GM21619 (cell line): ENCODE measurements around the gene TOM1.
"Not testable (repeated sequence)": the region's sequence is repeated elsewhere in the genome, so short reads cannot be mapped to it uniquely, and the experiment has no call there.

Experiments
- ATAC-seq: cut with Tn5 transposase; IDR thresholded peaks from one replicate; pipeline ENCODE4 v1.9.1; 2021; ENCODE audit not compliant: unreplicated experiment

The TOM1 gene

GRCh38 chr22:35393116-35394010 is 93.7 kb downstream of the TOM1 start:
- ATAC-seq = no peak

GRCh38 chr22:35394011-35394312 is 94.3 kb downstream of the TOM1 start:
- no peak for ATAC-seq

- no peak for ATAC-seq
Observed at GRCh38 chr22:35394810-35395563, 95.3 kb downstream of the TOM1 start.

GRCh38 chr22:35396622-35397021 is 96.9 kb downstream of the TOM1 start:
- ATAC-seq = not testable (repeated sequence)

GRCh38 chr22:35397095-35397904 is 97.6 kb downstream of the TOM1 start:
- no peak for ATAC-seq
